Tibial nerve (tissue), 4 donors: ENCODE results near the gene WDPCP.

Experiments used
- CTCF ChIP-seq, 5 experiments: fragments of 200-600 bp in 3 of 5; fragments of 450-650 bp in 2 of 5; sonication (generic) in 3 of 5; IDR thresholded peaks; one replicate each; pipeline ENCODE4 v1.5.1; 2016 to 2019; ENCODE audit warnings: antibody characterized with exemption in 5 of 5, mild to moderate bottlenecking in 3 of 5, moderate library complexity in 2 of 5
- EP300 ChIP-seq, 2 donors: sonication (generic); formaldehyde crosslinking; IDR thresholded peaks; one replicate each; pipeline ENCODE4 v1.6.1; 2017; ENCODE audit warnings: antibody characterized with exemption in 2 of 2, mild to moderate bottlenecking in 1 of 2

GRCh38 chr2:63589148-63589958, 1.1 kb upstream of the WDPCP start:
- TF ChIP-seq EP300 (IDR thresholded peaks at IDR 0.05) (no peak), CTCF (IDR thresholded peaks at IDR 0.05) (no peak)
